Measurements from ENCODE around the gene U2AF2. TPM values are rescaled to one million over a fixed set of nuclear protein-coding genes. Genes with fewer than 3 reads are reported as not detected.

The U2AF2 gene
- total RNA-seq, 2 experiments from 2014 or later, result 211 to 264 TPM

DNA sequence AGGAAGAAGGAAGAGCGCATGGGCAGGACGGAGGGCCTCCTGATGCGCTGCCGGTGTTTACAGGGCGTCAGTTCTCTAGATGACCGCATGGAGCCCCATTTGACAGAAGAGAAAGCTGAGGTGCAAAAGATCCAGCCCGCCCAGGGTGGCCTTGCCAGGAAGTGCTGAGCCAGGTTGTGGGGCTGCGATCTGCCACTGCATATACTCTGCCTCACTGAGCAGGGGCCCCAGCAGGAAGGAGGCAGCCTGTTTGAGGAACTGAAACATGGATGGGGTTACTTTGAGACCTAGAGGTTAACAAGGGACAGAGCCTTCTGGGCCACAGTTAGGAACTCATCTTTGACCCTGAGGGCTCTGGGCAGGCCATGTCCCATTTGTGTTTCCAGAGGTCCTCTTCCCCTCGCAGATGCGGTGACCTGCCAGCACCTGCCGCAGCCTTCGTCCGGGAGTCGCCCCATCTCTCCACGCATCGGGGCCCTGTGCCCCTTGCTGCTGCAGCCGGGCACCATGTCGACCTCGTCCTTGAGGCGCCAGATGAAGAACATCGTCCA, 23.4 kb downstream of the U2AF2 start:
- Histone ChIP-seq H3K79me2 (ENCODE audit: insufficient read depth, low read depth, low read length) (peaks cover 76% of the 10 kb centered on the region), H3K4me1 (ENCODE audit: insufficient read depth, low read length, poor library complexity, severe bottlenecking) (peaks cover 54% of the 10 kb centered on the region), H3K27ac (ENCODE audit: low read depth, low read length, poor library complexity, severe bottlenecking) (peak overlapping the region; percentile 97), H2AFZ (ENCODE audit: low read length) (no peak overlapping the region), H3K36me3 (ENCODE audit: insufficient read depth, low read length) (peaks cover 82% of the 10 kb centered on the region), H3K4me3 (ENCODE audit: low read depth, low read length, poor library complexity, severe bottlenecking) (peak overlapping the region; percentile 95), H3K9me2 (ENCODE audit: insufficient read depth, low read length) (no peaks in the 10 kb centered on the region), H3K4me2 (ENCODE audit: low read length) (peak overlapping the region; percentile 92), H4K20me1 (ENCODE audit: insufficient read depth, low read length) (no peaks in the 10 kb centered on the region; the same call in 1 of the 2 replicates), H3K9me3 (ENCODE audit: low read length) (no peaks in the 10 kb centered on the region)
- no TSS peak for BruUV-seq (replicated peaks)
- ChIA-PET CTCF (ENCODE audit: unreplicated experiment) (no interaction called here), POLR2A (interaction anchor here (0.6 to 2.3 kb wide), 2 partner anchors 21 to 1016 kb away, joined by 6 read pairs; no protein-coding TSS in a partner anchor)
- peak; percentile 96 for DNase-seq (ENCODE audit: low spot score)
- intact Hi-C loops (cut with micrococcal nuclease; ENCODE audit: unreplicated experiment), result loop anchor here (2.0 to 5.0 kb wide), 3 partner anchors 23 to 154 kb away; partner anchors contain the start of genes NLRP11 and U2AF2
- TF ChIP-seq, protein P1, sequence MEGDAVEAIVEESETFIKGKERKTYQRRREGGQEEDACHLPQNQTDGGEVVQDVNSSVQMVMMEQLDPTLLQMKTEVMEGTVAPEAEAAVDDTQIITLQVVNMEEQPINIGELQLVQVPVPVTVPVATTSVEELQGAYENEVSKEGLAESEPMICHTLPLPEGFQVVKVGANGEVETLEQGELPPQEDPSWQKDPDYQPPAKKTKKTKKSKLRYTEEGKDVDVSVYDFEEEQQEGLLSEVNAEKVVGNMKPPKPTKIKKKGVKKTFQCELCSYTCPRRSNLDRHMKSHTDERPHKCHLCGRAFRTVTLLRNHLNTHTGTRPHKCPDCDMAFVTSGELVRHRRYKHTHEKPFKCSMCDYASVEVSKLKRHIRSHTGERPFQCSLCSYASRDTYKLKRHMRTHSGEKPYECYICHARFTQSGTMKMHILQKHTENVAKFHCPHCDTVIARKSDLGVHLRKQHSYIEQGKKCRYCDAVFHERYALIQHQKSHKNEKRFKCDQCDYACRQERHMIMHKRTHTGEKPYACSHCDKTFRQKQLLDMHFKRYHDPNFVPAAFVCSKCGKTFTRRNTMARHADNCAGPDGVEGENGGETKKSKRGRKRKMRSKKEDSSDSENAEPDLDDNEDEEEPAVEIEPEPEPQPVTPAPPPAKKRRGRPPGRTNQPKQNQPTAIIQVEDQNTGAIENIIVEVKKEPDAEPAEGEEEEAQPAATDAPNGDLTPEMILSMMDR (conservative IDR thresholded peaks at IDR 0.05; ENCODE audit: low read length), result peak; percentile 57; the same call in 1 of the 2 replicates
- TF ChIP-seq EZH2phosphoT487 (IDR thresholded peaks at IDR 0.05; ENCODE audit: borderline replicate concordance, low read depth, low read length), result no peak

DNA sequence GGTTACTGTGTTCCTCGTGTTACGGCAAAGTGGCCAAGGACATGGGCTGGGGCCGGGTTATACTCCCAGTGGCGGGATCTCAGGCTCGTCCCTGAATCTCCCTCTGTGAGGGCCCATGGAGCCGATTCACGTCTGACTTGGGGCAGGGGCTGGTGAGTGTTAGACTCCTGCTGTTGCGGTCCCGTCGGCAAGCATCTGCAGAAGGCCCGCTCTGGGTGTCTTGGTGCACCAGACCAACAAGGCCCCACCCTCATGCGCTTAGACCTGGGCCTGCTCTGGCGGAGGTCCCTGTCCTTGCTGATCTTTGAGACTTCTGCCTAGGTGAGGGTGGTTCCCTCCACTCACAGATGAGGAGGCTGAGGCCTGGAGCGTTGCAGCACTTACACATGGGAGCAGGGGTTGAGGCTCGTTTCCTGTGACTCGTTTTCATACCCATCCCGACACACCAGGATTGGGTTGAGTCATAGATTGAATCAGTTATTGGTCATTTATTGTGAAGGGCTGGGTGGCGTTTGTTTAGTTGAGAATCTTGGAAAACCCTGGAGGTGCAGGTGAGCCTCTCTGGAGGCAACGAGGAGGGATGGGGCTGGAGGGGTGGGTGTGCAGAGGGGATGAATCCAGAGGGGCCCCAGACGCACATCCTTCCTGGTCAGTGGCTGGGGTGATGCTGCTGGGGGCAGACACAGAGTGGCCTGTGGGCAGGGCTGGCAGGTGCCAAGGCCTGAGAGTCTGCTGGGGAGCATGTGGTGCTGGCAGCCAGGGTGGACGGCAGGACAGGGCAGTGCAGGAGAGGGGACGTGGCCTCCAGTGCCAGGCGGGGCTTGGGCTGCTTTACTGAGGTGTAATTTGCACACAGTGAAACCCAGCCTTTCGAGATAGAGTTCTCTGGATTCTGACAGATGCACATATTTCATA, 24.8 kb downstream of the U2AF2 start:
- TF ChIP-seq, protein P1 (conservative IDR thresholded peaks at IDR 0.05; ENCODE audit: low read length), result no peak
- no peak for TF ChIP-seq EZH2phosphoT487 (IDR thresholded peaks at IDR 0.05; ENCODE audit: borderline replicate concordance, low read depth, low read length)

More for the DNA sequence above, 24.8 kb downstream of the U2AF2 start:
- H3K4me2 ChIP-seq (ENCODE audit: low read length), result peak overlapping the region; percentile 92
- H3K9me3 ChIP-seq (ENCODE audit: low read length), result no peaks in the 10 kb centered on the region
- H3K79me2 ChIP-seq (ENCODE audit: insufficient read depth, low read depth, low read length), result peaks cover 85% of the 10 kb centered on the region
- peak overlapping the region; percentile 97 for H3K27ac ChIP-seq (ENCODE audit: low read depth, low read length, poor library complexity, severe bottlenecking)
- H3K4me1 ChIP-seq (ENCODE audit: insufficient read depth, low read length, poor library complexity, severe bottlenecking), result peaks cover 43% of the 10 kb centered on the region
- BruUV-seq (replicated peaks), result no TSS peak
- no peaks in the 10 kb centered on the region; the same call in 1 of the 2 replicates for H4K20me1 ChIP-seq (ENCODE audit: insufficient read depth, low read length)
- intact Hi-C loops (cut with micrococcal nuclease; ENCODE audit: unreplicated experiment), result loop anchor here (2.0 to 5.0 kb wide), 3 partner anchors 25 to 153 kb away; partner anchors contain the start of genes NLRP11 and U2AF2
- H3K36me3 ChIP-seq (ENCODE audit: insufficient read depth, low read length), result peaks cover 83% of the 10 kb centered on the region
- no peak for DNase-seq (ENCODE audit: low spot score)
- H2AFZ ChIP-seq (ENCODE audit: low read length), result no peak overlapping the region
- CTCF ChIA-PET (ENCODE audit: unreplicated experiment), result no interaction called here
- POLR2A ChIA-PET, result no interaction called here
- H3K4me3 ChIP-seq (ENCODE audit: low read depth, low read length, poor library complexity, severe bottlenecking), result peak overlapping the region; percentile 95
- H3K9me2 ChIP-seq (ENCODE audit: insufficient read depth, low read length), result no peaks in the 10 kb centered on the region

All from OCI-LY7 (cell line).